Calu3 (cell line): Measurements from ENCODE around the gene CUEDC1. TPM values are rescaled to one million over a fixed set of nuclear protein-coding genes. Genes with fewer than 3 reads are reported as not detected.

Source experiments
- BruUV-seq: library from RNA; stranded (reverse); fragments of 400-500 nt; replicated peaks from 2 replicates; lab custom pipeline; 2021; lab: Mats Ljungman, UMichigan
- CTCF ChIA-PET: fragments of 300-600 bp; sonication (Branson Sonifier 250); formaldehyde crosslinking; loops from one replicate; lab custom pipeline; 2022; ENCODE audit warnings: antibody characterized with exemption; lab: Charles Lee
- DNase-seq: peaks from one replicate; pipeline ENCODE4 v3.0.0; 2022
- H3K27ac Mint-ChIP-seq: one replicate; pipeline ENCODE4 v1.8.0; 2022; ENCODE audit warnings: mixed read lengths; ENCODE audit not compliant: unreplicated experiment
- H3K27me3 Mint-ChIP-seq: one replicate; pipeline ENCODE4 v1.8.0; 2022; ENCODE audit warnings: mixed read lengths; ENCODE audit not compliant: unreplicated experiment
- H3K36me3 Mint-ChIP-seq: one replicate; pipeline ENCODE4 v1.8.0; 2022; ENCODE audit warnings: mild to moderate bottlenecking, moderate library complexity, mixed read lengths; ENCODE audit not compliant: insufficient read depth, unreplicated experiment
- H3K4me1 Mint-ChIP-seq: one replicate; pipeline ENCODE4 v1.8.0; 2022; ENCODE audit warnings: mild to moderate bottlenecking, low read depth, mixed read lengths; ENCODE audit not compliant: unreplicated experiment
- H3K4me3 Mint-ChIP-seq: one replicate; pipeline ENCODE4 v1.8.0; 2022; ENCODE audit warnings: mild to moderate bottlenecking, low read depth, moderate library complexity, mixed read lengths; ENCODE audit not compliant: unreplicated experiment
- H3K9me3 Mint-ChIP-seq: one replicate; pipeline ENCODE4 v1.8.0; 2022; ENCODE audit warnings: low read depth, mixed read lengths; ENCODE audit not compliant: unreplicated experiment
- CTCF ChIP-seq: fragments of 200-600 bp; IDR thresholded peaks from one replicate; pipeline ENCODE4 v1.8.0; 2022; ENCODE audit warnings: antibody characterized with exemption; ENCODE audit not compliant: unreplicated experiment
- intact Hi-C: fragments of 100-400 bp; cut with micrococcal nuclease; formaldehyde crosslinking; loops from one replicate; pipeline ENCODE4 v1.10.0; 2022; ENCODE audit not compliant: unreplicated experiment
- total RNA-seq: library from RNA; stranded (reverse); gene quantifications from 2 replicates; pipeline ENCODE4 v1.2.3, GENCODE V29; 2022

CUEDC1 gene
- total RNA-seq, 1 experiment from 2014 or later, result 30.9 TPM

GRCh38 chr17:57920916-57921703, 34.1 kb downstream of the CUEDC1 start:
- no peak for DNase-seq
- H3K4me1 Mint-ChIP-seq, result peaks cover 27% of the 10 kb centered on the region
- peaks cover 4% of the 10 kb centered on the region for H3K36me3 Mint-ChIP-seq
- BruUV-seq, result no TSS peak
- CTCF ChIA-PET, result no interaction called here
- no peak overlapping the region for H3K4me3 Mint-ChIP-seq
- TF ChIP-seq CTCF, result no peak
- no peaks in the 10 kb centered on the region for H3K27me3 Mint-ChIP-seq
- H3K9me3 Mint-ChIP-seq, result no peaks in the 10 kb centered on the region
- intact Hi-C loops, result no loop called here
- no peak overlapping the region for H3K27ac Mint-ChIP-seq

GRCh38 chr17:57919918-57920317, 35.3 kb downstream of the CUEDC1 start:
- Mint-ChIP-seq H3K9me3 (no peaks in the 10 kb centered on the region), H3K4me1 (peaks cover 29% of the 10 kb centered on the region), H3K36me3 (peaks cover 4% of the 10 kb centered on the region), H3K27me3 (no peaks in the 10 kb centered on the region), H3K4me3 (no peak overlapping the region), H3K27ac (no peak overlapping the region)
- DNase-seq, result no peak
- intact Hi-C loops, result no loop called here
- no TSS peak for BruUV-seq
- CTCF ChIA-PET, result no interaction called here
- TF ChIP-seq CTCF, result no peak

GRCh38 chr17:57918017-57918895, 37.0 kb downstream of the CUEDC1 start:
- Mint-ChIP-seq H3K27ac (peak overlapping the region; percentile 47), H3K36me3 (peaks cover 3% of the 10 kb centered on the region), H3K9me3 (no peaks in the 10 kb centered on the region), H3K4me3 (no peak overlapping the region), H3K27me3 (no peaks in the 10 kb centered on the region), H3K4me1 (peaks cover 44% of the 10 kb centered on the region)
- CTCF ChIA-PET, result interaction anchor here (0.6 to 1.7 kb wide), 3 partner anchors 17 to 23 kb away, joined by 4 to 7 read pairs (median 5); no protein-coding TSS in a partner anchor
- no TSS peak for BruUV-seq
- no peak for DNase-seq
- intact Hi-C loops, result no loop called here
- TF ChIP-seq CTCF, result no peak

- TF ChIP-seq CTCF, result no peak
- DNase-seq, result no peak
- CTCF ChIA-PET, result interaction anchor here (1.2 to 1.7 kb wide), 2 partner anchors 18 to 24 kb away, joined by 4 to 7 read pairs; no protein-coding TSS in a partner anchor
- Mint-ChIP-seq H3K4me1 (peaks cover 47% of the 10 kb centered on the region), H3K27me3 (no peaks in the 10 kb centered on the region), H3K9me3 (no peaks in the 10 kb centered on the region), H3K4me3 (no peak overlapping the region), H3K36me3 (peaks cover 5% of the 10 kb centered on the region), H3K27ac (peak overlapping the region; percentile 46)
- intact Hi-C loops, result no loop called here
- no TSS peak for BruUV-seq
Observed at GRCh38 chr17:57916925-57917858, 38.0 kb downstream of the CUEDC1 start.
